Lung (tissue), 13 donors: Measurements from ENCODE around the gene KLHL17. TPM values are rescaled to one million over a fixed set of nuclear protein-coding genes. Genes with fewer than 3 reads are reported as not detected.

ENCODE experiments used
- ATAC-seq: fragments of 200-7000 bp; cut with Tn5 transposase; one replicate; pipeline ENCODE4 v1.9.1; 2020; ENCODE audit warnings: moderate number of reproducible peaks; ENCODE audit not compliant: insufficient read depth, low FRiP score
- DNase-seq, 3 donors: peaks; one replicate each; pipeline ENCODE4 v3.0.0-alpha.2; 2013 to 2017
- H3K27ac ChIP-seq, 2 donors: one replicate each; pipeline ENCODE4 v1.5.1; 2013; ENCODE audit warnings: mild to moderate bottlenecking in 2 of 2, moderate library complexity in 2 of 2, control low read depth in 1 of 2, inconsistent platforms in 1 of 2, low read depth in 1 of 2, low read length in 1 of 2
- H3K27me3 ChIP-seq, 3 donors: one replicate each; pipeline ENCODE4 v1.5.1; 2013; ENCODE audit warnings: low read length in 2 of 3; ENCODE audit not compliant: control insufficient read depth in 3 of 3, insufficient read depth in 3 of 3
- H3K36me3 ChIP-seq, 4 donors: one replicate each; pipeline ENCODE4 v1.5.1; 2013; ENCODE audit warnings: low read length in 4 of 4, mild to moderate bottlenecking in 1 of 4, moderate library complexity in 1 of 4; ENCODE audit not compliant: control insufficient read depth in 4 of 4, insufficient read depth in 4 of 4
- H3K4me1 ChIP-seq, 5 donors: one replicate each; pipeline ENCODE4 v1.5.1; 2013; ENCODE audit warnings: low read length in 5 of 5, mild to moderate bottlenecking in 2 of 5, moderate library complexity in 1 of 5; ENCODE audit not compliant: control insufficient read depth in 5 of 5, insufficient read depth in 5 of 5
- H3K4me3 ChIP-seq: one replicate; pipeline ENCODE4 v1.5.1; 2013; ENCODE audit warnings: mild to moderate bottlenecking, control low read depth, moderate library complexity
- H3K9ac ChIP-seq, 2 donors: one replicate each; pipeline ENCODE4 v1.5.1; 2013; ENCODE audit warnings: low read length in 2 of 2, control low read depth in 1 of 2; ENCODE audit not compliant: insufficient read depth in 1 of 2
- H3K9me3 ChIP-seq, 4 donors: one replicate each; pipeline ENCODE4 v1.5.1; 2013; ENCODE audit warnings: low read length in 3 of 4, mild to moderate bottlenecking in 1 of 4, moderate library complexity in 1 of 4; ENCODE audit not compliant: control insufficient read depth in 4 of 4, insufficient read depth in 3 of 4
- WGBS, 2 donors: extraction: QIAGEN DNeasy Blood & Tissue Kit; methylation state at CpG; one replicate each; pipeline ENCODE4 v1.1.7; 2013; 5-methylcytosine and 5-hydroxymethylcytosine counted together
- polyA plus RNA-seq, 2 donors: library from polyadenylated mRNA; stranded (reverse); fragments of 200-250 nt; gene quantifications; one replicate each; pipeline ENCODE4 v1.2.1, GENCODE V29; 2013
- small RNA-seq: library from RNA; depleted of rRNA; stranded (forward); fragments of <200 nt; gene quantifications from one replicate; pipeline ENCODE3, GENCODE V24; 2014; ENCODE audit warnings: low replicate concordance
- total RNA-seq, 2 donors: library from RNA; depleted of rRNA in 1 of 2; stranded (reverse); fragments of >200 nt in 1 of 2; gene quantifications; one replicate each; pipeline ENCODE4 v1.2.1, GENCODE V29; 2014 to 2021
- TF ChIP-seq, protein P1 (sequence below): IDR thresholded peaks from 2 replicates; pipeline ENCODE4 v1.5.1; 2012; ENCODE audit warnings: mild to moderate bottlenecking; ENCODE audit errors: control extremely low read depth, extremely low read depth
- donor health status: control.
- donor health status: control.
- donor health status: Bipolar disorder and iron deficiency.
- donor health status: healthy.
- donor health status: DM: yes; HTN: yes; CAD: no.

The KLHL17 gene
- total and polyA plus RNA-seq, 4 donors = 10.0 to 15.2 (median 13.0) TPM

DNA sequence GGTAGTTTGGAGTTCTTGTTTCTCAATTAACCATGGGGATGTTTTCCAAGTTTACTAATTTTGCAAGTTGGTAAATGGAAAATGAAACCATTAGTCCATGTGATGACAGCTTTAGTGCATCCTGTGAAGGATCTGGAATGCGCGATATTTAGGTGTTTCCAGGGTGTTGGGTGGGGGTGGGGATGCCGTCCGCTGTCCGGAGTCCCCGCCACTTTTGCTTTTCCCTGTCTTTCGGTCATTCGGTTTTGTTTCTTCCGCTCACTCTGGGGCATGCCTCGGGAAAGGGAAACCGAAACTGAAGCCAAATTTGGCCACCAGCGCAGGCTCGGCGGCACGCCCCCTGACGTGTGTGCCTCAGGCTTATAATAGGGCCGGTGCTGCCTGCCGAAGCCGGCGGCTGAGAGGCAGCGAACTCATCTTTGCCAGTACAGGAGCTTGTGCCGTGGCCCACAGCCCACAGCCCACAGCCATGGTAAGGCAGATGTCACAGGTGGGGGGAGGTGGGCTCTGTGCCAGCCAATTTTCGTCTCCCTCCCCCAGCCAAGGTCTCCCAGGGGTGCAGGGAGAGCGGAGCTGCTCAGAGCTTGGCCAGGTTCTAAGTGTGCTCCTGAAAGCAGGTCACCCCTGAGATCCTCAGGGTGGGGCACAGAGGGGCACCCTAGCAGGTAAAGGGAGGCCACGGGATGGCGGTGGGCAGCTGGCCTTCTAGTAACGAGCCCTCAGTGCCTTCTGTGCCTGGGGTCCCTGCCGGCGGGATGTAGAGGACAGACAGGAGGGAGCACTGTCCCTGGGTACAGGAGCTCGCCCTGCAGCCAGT lies 52.9 kb downstream of the KLHL17 start, which contains the start of gene ISG15:
ISG15 (plus strand) TSS at position 393 of the 817 bp plus-strand sequence; CDS start at position 470, 77 bp downstream.
- TF ChIP-seq, protein P1, sequence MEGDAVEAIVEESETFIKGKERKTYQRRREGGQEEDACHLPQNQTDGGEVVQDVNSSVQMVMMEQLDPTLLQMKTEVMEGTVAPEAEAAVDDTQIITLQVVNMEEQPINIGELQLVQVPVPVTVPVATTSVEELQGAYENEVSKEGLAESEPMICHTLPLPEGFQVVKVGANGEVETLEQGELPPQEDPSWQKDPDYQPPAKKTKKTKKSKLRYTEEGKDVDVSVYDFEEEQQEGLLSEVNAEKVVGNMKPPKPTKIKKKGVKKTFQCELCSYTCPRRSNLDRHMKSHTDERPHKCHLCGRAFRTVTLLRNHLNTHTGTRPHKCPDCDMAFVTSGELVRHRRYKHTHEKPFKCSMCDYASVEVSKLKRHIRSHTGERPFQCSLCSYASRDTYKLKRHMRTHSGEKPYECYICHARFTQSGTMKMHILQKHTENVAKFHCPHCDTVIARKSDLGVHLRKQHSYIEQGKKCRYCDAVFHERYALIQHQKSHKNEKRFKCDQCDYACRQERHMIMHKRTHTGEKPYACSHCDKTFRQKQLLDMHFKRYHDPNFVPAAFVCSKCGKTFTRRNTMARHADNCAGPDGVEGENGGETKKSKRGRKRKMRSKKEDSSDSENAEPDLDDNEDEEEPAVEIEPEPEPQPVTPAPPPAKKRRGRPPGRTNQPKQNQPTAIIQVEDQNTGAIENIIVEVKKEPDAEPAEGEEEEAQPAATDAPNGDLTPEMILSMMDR = no peak
- H3K27ac ChIP-seq = peak within 1 kb of the TSS; percentile 46 to 95
- ATAC-seq (peak; percentile 92), DNase-seq (peak; percentile 93 to 96 (median 96))
- H3K36me3 ChIP-seq = no peaks in the 10 kb centered on the region
- peak within 1 kb of the TSS in 1 of 2 donors; percentile 96 for H3K9ac ChIP-seq
- H3K4me3 ChIP-seq = peak within 1 kb of the TSS; percentile 68
- peaks cover 0 to 16% (median 3%) of the 10 kb centered on the region in 5 donors for H3K4me1 ChIP-seq
- H3K27me3 ChIP-seq = no peaks in the 10 kb centered on the region
- 2 to 6% methylated on average over 26 to 30 of the region's 30 CpGs for WGBS, 2 donors
- H3K9me3 ChIP-seq = no peaks in the 10 kb centered on the region

- Histone ChIP-seq H3K36me3 (no peaks in the 10 kb centered on the region), H3K27me3 (no peaks in the 10 kb centered on the region), H3K9ac (peak overlapping the region in 1 of 2 donors; percentile 73), H3K4me3 (peak overlapping the region; percentile 68), H3K4me1 (peaks cover 0 to 19% (median 3%) of the 10 kb centered on the region in 5 donors), H3K27ac (peak overlapping the region; percentile 46 to 95), H3K9me3 (no peaks in the 10 kb centered on the region)
- WGBS, 2 donors = 53 to 80% methylated on average over 41 of the region's 41 CpGs
- TF ChIP-seq, protein P1 = no peak
- no peak for ATAC-seq
- peak; percentile 45 to 50 (median 49) for DNase-seq
Measured at GRCh38 chr1:1013922-1014648, 53.7 kb downstream of the KLHL17 start.

DNA sequence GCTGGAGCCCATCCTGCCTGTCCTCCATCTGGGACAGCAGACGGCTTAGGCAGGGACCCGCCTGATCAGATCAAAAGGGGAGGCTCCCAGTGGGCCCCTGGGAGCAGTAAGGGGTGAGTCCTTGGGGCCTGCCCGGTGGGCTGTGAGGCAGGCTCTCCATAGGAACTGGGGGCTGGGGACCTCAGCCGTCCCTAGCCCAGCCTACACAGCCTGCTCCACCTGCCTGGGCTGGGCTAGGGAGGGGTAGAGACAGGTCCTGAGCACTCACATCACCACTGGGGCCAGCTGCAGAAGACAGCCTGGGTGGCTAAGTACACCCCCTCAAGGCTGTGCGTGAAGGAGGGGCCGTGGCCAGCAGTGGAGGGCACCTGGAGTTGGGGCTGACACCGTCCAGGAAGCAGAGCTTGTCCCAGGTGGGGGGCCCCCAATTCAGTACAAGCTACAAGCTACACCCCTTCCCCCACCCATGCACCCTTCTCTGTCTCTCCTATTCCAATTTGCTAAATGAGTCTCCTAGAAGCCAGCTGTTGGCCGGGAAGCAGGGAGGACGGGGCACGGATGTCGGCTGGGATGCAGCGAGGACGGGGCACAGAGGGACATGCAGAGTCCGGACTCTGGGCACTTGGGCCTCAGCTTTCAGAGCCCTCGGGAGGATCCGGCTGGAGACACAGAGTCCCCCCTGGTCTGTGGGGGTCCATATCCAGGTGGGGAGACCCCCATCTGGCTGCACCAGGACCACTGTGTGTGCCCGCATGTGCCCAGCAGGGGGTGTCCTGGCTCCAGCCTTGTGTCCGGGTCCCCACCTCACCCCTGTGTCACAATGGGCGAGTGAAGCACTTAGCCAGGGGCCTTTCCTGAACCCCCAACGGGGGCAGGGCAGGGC lies 54.7 kb downstream of the KLHL17 start:
- TF ChIP-seq, protein P1 = no peak
- H3K27me3 ChIP-seq = no peaks in the 10 kb centered on the region
- no peak for ATAC-seq
- no peaks in the 10 kb centered on the region for H3K9me3 ChIP-seq
- peak overlapping the region in 1 of 2 donors; percentile 4 for H3K27ac ChIP-seq
- peaks cover 0 to 19% (median 3%) of the 10 kb centered on the region in 5 donors for H3K4me1 ChIP-seq
- no peak overlapping the region for H3K9ac ChIP-seq
- no peak for DNase-seq
- no peaks in the 10 kb centered on the region for H3K36me3 ChIP-seq
- H3K4me3 ChIP-seq = no peak overlapping the region
- WGBS, 2 donors = 77 to 79% methylated on average over 20 of the region's 20 CpGs

Small RNAs within 50 kb of the gene (small RNA-seq; reads per million reads assigned to genes)
- gene AL645608.3 = not detected
- not detected for gene AL645608.4

Other genes with a start within 250 kb of the KLHL17 start
- gene SAMD11, start 36.7 kb upstream of the KLHL17 start, total RNA-seq = 10 to 100 TPM in 1 of 2 donors, 1 to 10 TPM in 1; 7.8 to 26.3 TPM
- gene SAMD11, start 36.7 kb upstream of the KLHL17 start, polyA plus RNA-seq = 1 to 10 TPM; 3.7 to 3.8 TPM
- 10 to 100 TPM; 39.0 to 74.2 TPM for gene NOC2L, start 1.3 kb upstream of the KLHL17 start, total RNA-seq
- 10 to 100 TPM; 61.2 to 86.6 TPM for gene NOC2L, start 1.3 kb upstream of the KLHL17 start, polyA plus RNA-seq
- gene PLEKHN1, start 5.9 kb downstream of the KLHL17 start, total RNA-seq = 1 to 10 TPM; 2.0 to 5.1 TPM
- gene PLEKHN1, start 5.9 kb downstream of the KLHL17 start, polyA plus RNA-seq = 1 to 10 TPM; 2.0 to 2.8 TPM
- gene PERM1, start 21.5 kb downstream of the KLHL17 start, total RNA-seq = under 1 TPM in 1 of 2 donors, not detected in 1; 0.15 TPM
- under 1 TPM; 0.06 to 0.45 TPM for gene PERM1, start 21.5 kb downstream of the KLHL17 start, polyA plus RNA-seq
- 10 to 100 TPM; 13.5 to 47.9 TPM for gene HES4, start 39.5 kb downstream of the KLHL17 start, total RNA-seq
- 10 to 100 TPM; 16.6 to 37.7 TPM for gene HES4, start 39.5 kb downstream of the KLHL17 start, polyA plus RNA-seq
- gene ISG15, start 52.9 kb downstream of the KLHL17 start, total RNA-seq = 10 to 100 TPM; 12.7 to 53.6 TPM
- gene ISG15, start 52.9 kb downstream of the KLHL17 start, polyA plus RNA-seq = 100 to 1,000 TPM; 208 to 234 TPM
- gene AGRN, start 59.5 kb downstream of the KLHL17 start, total RNA-seq = 100 to 1,000 TPM; 103 to 124 TPM
- gene AGRN, start 59.5 kb downstream of the KLHL17 start, polyA plus RNA-seq = 10 to 100 TPM; 30.7 to 67.4 TPM
- gene RNF223, start 113.7 kb downstream of the KLHL17 start, total RNA-seq = 1 to 10 TPM in 1 of 2 donors, under 1 TPM in 1; 0.54 to 2.4 TPM
- gene RNF223, start 113.7 kb downstream of the KLHL17 start, polyA plus RNA-seq = 1 to 10 TPM in 1 of 2 donors, under 1 TPM in 1; 0.57 to 2.3 TPM
- 10 to 100 TPM in 1 of 2 donors, 1 to 10 TPM in 1; 9.9 to 19.2 TPM for gene C1orf159, start 155.5 kb downstream of the KLHL17 start, total RNA-seq
- gene C1orf159, start 155.5 kb downstream of the KLHL17 start, polyA plus RNA-seq = 10 to 100 TPM in 1 of 2 donors, 1 to 10 TPM in 1; 9.5 to 16.7 TPM
- 10 to 100 TPM in 1 of 2 donors, 1 to 10 TPM in 1; 4.8 to 19.7 TPM for gene TTLL10, start 213.3 kb downstream of the KLHL17 start, total RNA-seq
- 1 to 10 TPM; 3.7 to 4.3 TPM for gene TTLL10, start 213.3 kb downstream of the KLHL17 start, polyA plus RNA-seq
- gene TNFRSF18, start 246.0 kb downstream of the KLHL17 start, total RNA-seq = 1 to 10 TPM; 2.7 to 4.0 TPM
- gene TNFRSF18, start 246.0 kb downstream of the KLHL17 start, polyA plus RNA-seq = 1 to 10 TPM; 1.8 to 2.1 TPM